NAMALWA (cell line): ENCODE data around the gene CST6.
A peak's percentile ranks its signal among the peaks of the same experiment; 100 is the strongest.
"Not testable (repeated sequence)": the region's sequence is repeated elsewhere in the genome, so short reads cannot be mapped to it uniquely, and the experiment has no call there.

Experiments used
- DNase-seq: peaks from one replicate; pipeline ENCODE4 v3.0.0-alpha.2; 2015; ENCODE audit warnings: low spot score

CST6 gene

DNA sequence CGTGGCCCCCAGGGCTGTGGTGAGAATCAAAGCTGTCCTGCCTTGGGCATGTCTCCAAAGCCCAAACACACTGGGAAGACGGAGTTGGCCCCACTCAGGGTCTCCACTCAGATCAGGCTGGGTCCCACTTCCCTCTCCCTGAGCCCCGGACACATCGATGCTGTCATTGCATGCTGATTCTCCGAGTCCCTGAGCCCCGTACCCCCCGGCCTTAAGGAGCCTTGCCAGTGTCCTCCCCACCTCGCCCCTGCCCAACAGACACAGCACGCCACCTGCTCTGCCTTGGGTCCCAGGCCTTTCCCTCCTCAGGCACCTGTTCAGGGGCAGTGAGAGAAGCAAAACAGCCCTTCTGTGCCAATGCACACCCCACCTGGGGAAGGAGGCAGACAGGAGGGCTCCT lies 24.5 kb upstream of the CST6 start:
- DNase-seq, result no peak

- peak; percentile 98 for DNase-seq
These were observed 22.8 kb upstream of the CST6 start for GRCh38 chr11:65988791-65989592.

- DNase-seq, result no peak
These were observed 19.8 kb upstream of the CST6 start for GRCh38 chr11:65992056-65992455.

- no peak for DNase-seq
These were observed 14.5 kb upstream of the CST6 start for GRCh38 chr11:65997286-65997685.

GRCh38 chr11:66001942-66002647 lies 9.7 kb upstream of the CST6 start, which contains the start of the genes BANF1 and EIF1AD:
Gene BANF1, plus strand, starts transcription at chr11:66002503. Its CDS starts 748 bp downstream, at chr11:66003251.
Gene EIF1AD, minus strand, starts transcription at chr11:66002157. Its CDS starts 1,768 bp downstream, at chr11:66000389.
- peak; percentile 99 for DNase-seq

DNA sequence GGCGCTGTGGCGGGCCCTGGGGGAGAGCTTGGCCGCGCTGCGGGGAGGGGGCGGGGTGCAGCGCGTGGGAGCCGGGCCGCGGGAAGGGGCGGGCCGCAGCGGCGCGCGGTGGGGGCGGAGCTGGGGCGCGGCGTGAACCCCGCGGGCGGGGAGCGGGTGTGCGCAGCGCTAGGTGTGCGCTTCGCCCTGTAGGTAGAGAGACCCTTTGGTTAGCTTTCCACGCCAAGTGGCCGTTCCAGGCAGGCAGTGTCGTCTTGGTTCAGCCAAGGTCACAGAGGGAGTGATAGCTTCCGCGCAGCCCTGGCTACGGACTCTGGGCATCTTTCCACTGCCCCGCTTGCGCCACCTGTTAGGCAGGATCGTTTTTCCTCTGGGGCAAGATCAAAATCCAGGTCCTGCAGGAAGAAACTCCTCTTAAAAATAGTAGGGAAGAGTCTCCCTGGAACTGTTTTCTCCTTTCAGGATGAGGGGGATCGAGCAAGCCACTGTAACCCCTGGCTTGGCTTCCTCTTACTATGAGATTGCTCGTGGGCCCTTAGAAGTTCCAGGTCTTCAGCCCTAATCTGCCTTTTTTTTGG lies 9.1 kb upstream of the CST6 start:
- DNase-seq, result no peak

DNA sequence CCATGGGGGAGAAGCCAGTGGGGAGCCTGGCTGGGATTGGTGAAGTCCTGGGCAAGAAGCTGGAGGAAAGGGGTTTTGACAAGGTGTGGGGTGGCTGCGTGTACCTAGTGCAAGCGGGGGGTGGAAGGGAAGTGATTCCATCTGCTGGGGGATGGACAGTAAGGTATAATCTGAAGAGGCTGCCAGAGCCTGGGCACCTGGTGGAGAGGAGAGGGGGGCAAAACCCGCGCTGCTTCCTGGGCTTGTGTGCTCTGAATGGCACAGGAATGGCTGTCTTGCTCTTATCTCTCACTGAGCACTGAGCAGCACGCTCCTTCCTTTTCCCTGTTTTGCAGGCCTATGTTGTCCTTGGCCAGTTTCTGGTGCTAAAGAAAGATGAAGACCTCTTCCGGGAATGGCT lies 8.5 kb upstream of the CST6 start:
- no peak for DNase-seq

GRCh38 chr11:66004186-66004585 lies 7.6 kb upstream of the CST6 start:
- no peak for DNase-seq

GRCh38 chr11:66006134-66006890 lies 5.5 kb upstream of the CST6 start:
- no peak for DNase-seq

- no peak for DNase-seq
These were observed 5.0 kb upstream of the CST6 start for GRCh38 chr11:66006891-66007176.

DNA sequence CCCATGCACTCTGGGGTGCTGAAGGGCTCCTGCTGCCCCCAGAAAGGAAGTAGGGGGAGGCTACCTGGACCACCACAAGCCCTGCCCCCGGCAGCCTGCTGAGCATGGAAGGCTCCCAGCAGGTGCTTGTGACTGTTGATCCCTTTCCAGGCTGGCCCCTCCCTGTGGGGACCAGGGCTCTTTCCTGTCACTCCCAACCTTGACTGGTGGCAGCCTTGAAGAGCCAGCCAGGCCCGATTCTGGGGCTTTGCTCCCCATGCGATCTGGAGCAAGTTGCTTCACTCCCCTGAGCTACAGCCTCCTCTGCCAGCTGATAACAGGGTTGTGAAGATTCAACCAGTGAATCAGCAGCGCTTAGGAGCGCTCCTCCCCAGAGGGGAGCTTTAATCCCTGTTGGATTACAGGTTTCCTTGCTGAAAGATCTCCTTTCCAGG lies 4.6 kb upstream of the CST6 start:
- no peak for DNase-seq

DNA sequence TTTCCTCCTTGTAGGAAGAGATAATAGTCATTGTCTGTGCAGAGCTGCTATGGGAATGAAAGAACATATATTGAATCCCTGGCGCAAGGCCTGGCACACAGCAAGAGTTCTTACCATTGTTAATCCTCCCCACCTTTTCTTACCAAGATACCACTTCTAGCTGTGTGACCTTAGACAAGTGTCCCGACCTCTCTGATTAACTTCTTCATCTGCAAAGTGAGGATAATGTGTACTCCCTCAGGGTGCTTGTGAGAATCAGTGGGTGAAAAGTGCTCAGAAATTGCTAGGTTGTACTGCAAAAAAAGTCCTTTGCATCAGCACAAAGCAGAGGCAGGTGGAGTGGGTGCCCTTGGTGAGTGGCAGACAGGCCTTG lies 3.7 kb upstream of the CST6 start:
- no peak for DNase-seq

DNA sequence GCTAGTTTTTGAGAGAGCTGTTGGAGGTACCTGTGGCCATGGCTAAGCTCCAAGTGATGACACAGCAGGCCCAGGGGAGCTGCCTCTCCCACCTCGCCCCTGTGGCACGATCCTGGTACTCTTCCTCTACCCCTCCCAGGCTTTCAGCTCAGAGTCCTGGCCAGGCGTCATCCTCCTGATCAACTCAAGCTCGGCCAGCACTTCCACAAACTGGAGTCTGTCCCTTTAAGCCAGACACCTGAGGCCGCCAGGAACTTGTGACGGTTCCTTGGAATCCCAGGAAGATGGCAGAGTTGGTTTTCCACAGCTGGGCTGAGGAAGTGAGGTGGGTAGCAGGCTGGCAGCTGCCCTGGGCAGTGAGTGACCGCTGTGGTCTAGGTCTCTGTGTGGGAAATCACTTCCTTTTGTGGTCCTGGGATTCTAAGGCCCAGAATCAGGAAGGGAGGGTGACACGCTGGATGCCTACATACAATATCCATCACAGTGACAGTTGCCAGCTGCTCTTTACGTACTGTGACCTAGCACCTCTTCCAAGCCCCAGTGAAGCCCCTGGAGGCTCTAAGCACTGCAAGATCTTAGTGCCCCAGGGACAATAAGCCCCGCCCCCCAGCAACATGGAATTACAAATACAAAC lies 3.2 kb upstream of the CST6 start:
- DNase-seq, result no peak

GRCh38 chr11:66010036-66010435 lies 1.8 kb upstream of the CST6 start:
- not testable (repeated sequence) for DNase-seq

DNA sequence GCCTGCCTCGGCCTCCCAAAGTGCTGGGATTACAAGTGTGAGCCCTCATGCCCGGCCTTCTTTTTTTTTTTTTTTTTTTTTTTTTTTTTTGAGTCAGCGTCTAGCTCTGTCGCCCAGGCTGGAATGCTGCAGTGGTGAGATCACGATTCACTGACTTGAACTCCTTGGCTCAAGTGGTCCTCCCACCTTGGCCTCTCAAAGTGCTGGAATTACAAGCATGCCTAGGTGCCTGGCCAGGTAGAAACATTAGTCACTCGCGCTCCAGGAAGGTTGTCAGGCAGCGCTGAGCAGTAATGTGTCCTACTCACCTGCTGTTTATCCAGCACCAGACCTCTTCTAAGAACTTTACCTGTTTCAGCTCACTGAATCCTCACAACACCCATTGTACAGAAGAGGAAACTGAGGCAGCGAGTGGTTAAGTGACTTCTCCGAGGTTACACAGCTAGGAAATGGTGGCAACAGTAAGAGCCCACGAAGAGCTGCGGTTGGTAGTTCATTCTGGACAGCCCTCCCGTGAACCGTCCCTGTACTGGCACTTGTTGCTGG lies 496 bp upstream of the CST6 start:
- DNase-seq, result no peak

DNA sequence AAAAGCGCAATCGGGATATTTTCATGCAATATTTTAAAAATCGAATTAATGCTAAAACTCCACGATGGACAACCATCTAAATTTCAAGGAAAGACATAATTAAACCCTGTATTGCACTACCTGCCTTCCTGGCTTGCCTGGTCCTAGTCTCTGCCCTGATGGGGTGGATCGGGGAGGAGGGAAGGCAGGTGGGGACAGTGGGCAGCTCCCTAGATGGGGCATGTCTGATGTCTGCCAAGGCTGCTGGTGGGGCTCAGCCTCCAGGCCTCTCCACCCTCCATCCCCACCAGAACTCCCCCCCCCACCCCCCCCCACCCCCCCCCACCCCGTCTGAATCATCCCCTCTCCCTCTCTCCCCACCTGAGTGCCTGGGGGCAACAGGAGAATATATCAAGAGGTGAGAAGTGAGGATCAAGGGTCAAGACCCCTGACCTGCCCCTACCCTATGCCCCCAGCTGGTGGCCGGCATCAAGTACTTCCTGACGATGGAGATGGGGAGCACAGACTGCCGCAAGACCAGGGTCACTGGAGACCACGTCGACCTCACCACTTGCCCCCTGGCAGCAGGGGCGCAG lies 650 bp downstream of the CST6 start:
- no peak for DNase-seq

- no peak for DNase-seq
These were observed 1.3 kb downstream of the CST6 start for GRCh38 chr11:66012946-66013761.

GRCh38 chr11:66013762-66014100 lies 1.9 kb downstream of the CST6 start:
- DNase-seq, result no peak

GRCh38 chr11:66014804-66015453 lies 3.1 kb downstream of the CST6 start:
- DNase-seq, result no peak

GRCh38 chr11:66015454-66015881 lies 3.7 kb downstream of the CST6 start:
- no peak for DNase-seq
